NT2/D1 (cell line): Measurements from ENCODE around the gene INPP4A.

Source experiments
- SUZ12 ChIP-seq: IDR thresholded peaks from 2 replicates; pipeline ENCODE4 v1.6.1; 2011; ENCODE audit not compliant: insufficient read length, insufficient read depth; ENCODE audit errors: extremely low read depth
- ZNF274 ChIP-seq: IDR thresholded peaks from 2 replicates; pipeline ENCODE4 v1.6.1; 2011; ENCODE audit warnings: mild to moderate bottlenecking, low read depth, low read length

DNA sequence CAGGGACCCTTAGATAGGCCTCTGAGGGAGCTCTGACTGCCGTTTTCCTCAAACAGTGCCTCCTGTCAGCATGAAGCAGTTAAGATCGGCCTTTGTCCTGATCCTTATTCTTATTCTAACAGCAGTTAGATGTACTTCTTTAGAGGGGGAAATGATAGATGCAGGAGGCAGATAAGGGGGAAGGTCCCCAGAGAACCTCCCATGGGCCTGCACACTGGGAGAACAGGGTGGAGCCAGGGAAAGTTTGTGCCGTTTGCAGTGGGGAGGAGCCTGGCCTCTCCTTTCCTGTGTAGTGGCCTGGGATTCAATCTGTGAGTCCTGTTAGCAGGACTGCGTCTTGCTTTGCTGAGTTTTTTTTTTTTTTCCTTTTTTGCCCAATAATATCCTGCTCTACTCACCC is 7.9 kb upstream of the INPP4A start:
- TF ChIP-seq ZNF274 (no peak), SUZ12 (no peak)
